ENCODE measurements around the gene SEL1L2. TPM values are rescaled to one million over a fixed set of nuclear protein-coding genes. Genes with fewer than 3 reads are reported as not detected.

Gene SEL1L2
- polyA plus RNA-seq, 3 donors, result not detected

DNA sequence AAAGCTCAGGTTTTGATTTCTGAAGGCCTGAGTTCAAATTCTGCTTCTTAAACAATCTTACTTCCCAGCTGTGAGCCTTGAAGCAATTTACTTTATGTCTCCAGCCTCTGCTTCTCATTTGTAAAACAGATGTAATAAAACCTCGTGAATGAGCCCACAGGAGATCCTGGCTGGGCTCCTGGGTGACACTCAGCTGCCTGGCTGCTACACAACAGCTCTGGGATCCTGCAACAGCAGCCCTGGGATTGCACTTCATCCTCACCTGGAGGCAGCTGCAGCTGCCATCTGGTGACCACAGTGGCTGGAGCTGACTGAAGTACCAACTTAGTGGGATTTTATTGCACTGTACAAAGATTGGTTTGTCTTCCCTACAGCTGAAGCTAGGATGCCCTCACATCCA is 107.0 kb downstream of the SEL1L2 start:
- Mint-ChIP-seq H3K27ac (no peak overlapping the region), H3K4me3 (no peak overlapping the region), H3K36me3 (no peaks in the 10 kb centered on the region), H3K27me3 (ENCODE audit: low read depth in 3 of 3) (peaks cover 3 to 12% (median 10%) of the 10 kb centered on the region in 3 donors), H3K4me1 (peaks cover 9% of the 10 kb centered on the region), H3K9me3 (peaks cover 0 to 3% (median 2%) of the 10 kb centered on the region in 7 donors)
- Histone ChIP-seq H3K9me3 (replicated peaks in 1 of 2; ENCODE audit: control insufficient read depth in 1 of 2, insufficient read depth in 1 of 2, low read length in 2 of 2) (no peaks in the 10 kb centered on the region), H3K4me2 (replicated peaks; ENCODE audit: extremely low read depth, low read length, poor library complexity, severe bottlenecking) (no peak overlapping the region), H3K79me2 (ENCODE audit: insufficient read depth, low read length) (no peaks in the 10 kb centered on the region), H2AFZ (ENCODE audit: insufficient read depth, low read depth, low read length, poor library complexity, severe bottlenecking) (no peak overlapping the region), H3K27ac (ENCODE audit: low read depth in 1 of 2, low read length in 2 of 2) (no peak overlapping the region), H3K36me3 (replicated peaks in 1 of 2; ENCODE audit: control insufficient read depth in 1 of 2, insufficient read depth in 2 of 2, low read length in 2 of 2) (no peaks in the 10 kb centered on the region), H3K4me1 (ENCODE audit: control insufficient read depth in 1 of 2, insufficient read depth in 2 of 2, low read length in 2 of 2) (peaks cover 0 to 4% of the 10 kb centered on the region in 2 donors), H3K27me3 (ENCODE audit: control insufficient read depth in 2 of 2, insufficient read depth in 2 of 2, low read length in 2 of 2) (no peaks in the 10 kb centered on the region), H3K9ac (ENCODE audit: insufficient read depth, low read length, poor library complexity, severe bottlenecking) (no peak overlapping the region), H3K4me3 (replicated peaks in 1 of 3; ENCODE audit: low read depth in 2 of 3, low read length in 3 of 3) (no peak overlapping the region), H4K20me1 (ENCODE audit: insufficient read depth, low read length) (no peaks in the 10 kb centered on the region)
- DNase-seq, result no peak
- no peak for TF ChIP-seq CTCF (IDR thresholded peaks at IDR 0.05)
- intact Hi-C loops (cut with micrococcal nuclease), result no loop called here
- 33% methylated on average over 1 of the region's 1 CpG for WGBS (ENCODE audit: insufficient coverage)

DNA sequence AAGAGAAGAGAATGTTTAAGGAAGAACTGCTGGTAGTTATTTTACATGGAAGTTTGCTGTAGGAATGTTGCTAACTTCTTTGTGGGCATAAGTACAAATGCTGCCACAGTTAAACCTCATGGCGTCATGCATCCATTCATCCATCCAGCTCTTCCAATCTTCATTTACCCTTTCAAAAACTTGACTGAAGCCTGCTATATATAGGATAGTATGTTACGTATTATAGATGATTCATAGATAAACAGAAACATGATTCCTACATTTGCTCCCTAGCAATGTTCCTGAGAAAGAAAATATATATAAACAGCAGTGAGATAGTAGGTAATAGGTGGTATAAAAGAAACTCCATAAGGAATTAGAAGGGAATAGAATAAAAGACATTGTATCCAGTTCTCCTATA is 111.8 kb downstream of the SEL1L2 start:
- no peak for DNase-seq
- H3K4me3 ChIP-seq (replicated peaks in 1 of 3; ENCODE audit: low read depth in 2 of 3, low read length in 3 of 3), result no peak overlapping the region
- H3K27ac ChIP-seq (ENCODE audit: low read depth in 1 of 2, low read length in 2 of 2), result no peak overlapping the region
- no peaks in the 10 kb centered on the region for H4K20me1 ChIP-seq (ENCODE audit: insufficient read depth, low read length)
- H3K36me3 Mint-ChIP-seq, result no peaks in the 10 kb centered on the region
- no peaks in the 10 kb centered on the region for H3K36me3 ChIP-seq (replicated peaks in 1 of 2; ENCODE audit: control insufficient read depth in 1 of 2, insufficient read depth in 2 of 2, low read length in 2 of 2)
- H3K4me1 ChIP-seq (ENCODE audit: control insufficient read depth in 1 of 2, insufficient read depth in 2 of 2, low read length in 2 of 2), result no peaks in the 10 kb centered on the region
- H3K27ac Mint-ChIP-seq, result no peak overlapping the region
- intact Hi-C loops (cut with micrococcal nuclease), result no loop called here
- H3K4me3 Mint-ChIP-seq, result no peak overlapping the region
- no peak overlapping the region for H3K4me2 ChIP-seq (replicated peaks; ENCODE audit: extremely low read depth, low read length, poor library complexity, severe bottlenecking)
- H3K9me3 ChIP-seq (replicated peaks in 1 of 2; ENCODE audit: control insufficient read depth in 1 of 2, insufficient read depth in 1 of 2, low read length in 2 of 2), result no peaks in the 10 kb centered on the region
- WGBS (ENCODE audit: insufficient coverage), result no CpG with 5 or more reads among the region's 2 CpGs
- H3K9ac ChIP-seq (ENCODE audit: insufficient read depth, low read length, poor library complexity, severe bottlenecking), result no peak overlapping the region
- TF ChIP-seq CTCF (IDR thresholded peaks at IDR 0.05), result no peak
- no peaks in the 10 kb centered on the region for H3K79me2 ChIP-seq (ENCODE audit: insufficient read depth, low read length)
- H3K4me1 Mint-ChIP-seq, result peaks cover 6% of the 10 kb centered on the region
- peaks cover 0 to 3% (median 2%) of the 10 kb centered on the region in 7 donors for H3K9me3 Mint-ChIP-seq
- peaks cover 0 to 9% (median 2%) of the 10 kb centered on the region in 3 donors for H3K27me3 Mint-ChIP-seq (ENCODE audit: low read depth in 3 of 3)
- no peaks in the 10 kb centered on the region for H3K27me3 ChIP-seq (ENCODE audit: control insufficient read depth in 2 of 2, insufficient read depth in 2 of 2, low read length in 2 of 2)
- no peak overlapping the region for H2AFZ ChIP-seq (ENCODE audit: insufficient read depth, low read depth, low read length, poor library complexity, severe bottlenecking)
